GM06990 (cell line): ENCODE data around the gene PAN3.

Source experiments
- DNase-seq: peaks from one replicate; pipeline ENCODE4 v3.0.0-alpha.2; 2011; ENCODE audit not compliant: insufficient read length; ENCODE audit errors: extremely low read depth
- H3K27me3 ChIP-seq: replicated peaks from 2 replicates; pipeline ENCODE4 v1.6.0; 2011; ENCODE audit warnings: low read length; ENCODE audit not compliant: control insufficient read depth, insufficient read depth
- H3K36me3 ChIP-seq: 2 replicates; pipeline ENCODE4 v1.5.1; 2011; ENCODE audit warnings: low read length; ENCODE audit not compliant: control insufficient read depth, insufficient read depth
- H3K4me3 ChIP-seq: replicated peaks from 2 replicates; pipeline ENCODE4 v1.5.1; 2011; ENCODE audit warnings: low read depth, mild to moderate bottlenecking, control low read depth, low read length
- CTCF ChIP-seq: IDR thresholded peaks from 2 replicates; pipeline ENCODE4 v1.5.1; 2011; ENCODE audit warnings: low read length, control low read depth, mild to moderate bottlenecking, inconsistent platforms; ENCODE audit not compliant: insufficient read depth, poor library complexity, severe bottlenecking

PAN3 gene

GRCh38 chr13:28314879-28315278 lies 176.5 kb downstream of the PAN3 start:
- no peak overlapping the region for H3K4me3 ChIP-seq
- H3K27me3 ChIP-seq = no peaks in the 10 kb centered on the region
- DNase-seq = no peak
- H3K36me3 ChIP-seq = no peaks in the 10 kb centered on the region
- TF ChIP-seq CTCF = no peak

- Histone ChIP-seq H3K36me3 (no peaks in the 10 kb centered on the region), H3K27me3 (no peaks in the 10 kb centered on the region), H3K4me3 (no peak overlapping the region)
- no peak for DNase-seq
- TF ChIP-seq CTCF = no peak
Observed at GRCh38 chr13:28316129-28316528, 177.8 kb downstream of the PAN3 start.

GRCh38 chr13:28316836-28317235 lies 178.5 kb downstream of the PAN3 start:
- TF ChIP-seq CTCF = no peak
- no peak for DNase-seq

GRCh38 chr13:28318496-28318895 lies 180.2 kb downstream of the PAN3 start:
- Histone ChIP-seq H3K4me3 (no peak overlapping the region), H3K36me3 (no peaks in the 10 kb centered on the region), H3K27me3 (no peaks in the 10 kb centered on the region)
- no peak for TF ChIP-seq CTCF
- DNase-seq = no peak

More at GRCh38 chr13:28316836-28317235, 178.5 kb downstream of the PAN3 start:
- Histone ChIP-seq H3K4me3 (no peak overlapping the region), H3K27me3 (no peaks in the 10 kb centered on the region), H3K36me3 (no peaks in the 10 kb centered on the region)

GRCh38 chr13:28319528-28319927 lies 181.2 kb downstream of the PAN3 start:
- TF ChIP-seq CTCF = no peak
- Histone ChIP-seq H3K36me3 (no peaks in the 10 kb centered on the region), H3K27me3 (no peaks in the 10 kb centered on the region), H3K4me3 (no peak overlapping the region)
- no peak for DNase-seq

GRCh38 chr13:28320209-28320608 lies 181.9 kb downstream of the PAN3 start:
- H3K4me3 ChIP-seq = no peak overlapping the region
- TF ChIP-seq CTCF = no peak
- no peak for DNase-seq
- no peaks in the 10 kb centered on the region for H3K27me3 ChIP-seq
- H3K36me3 ChIP-seq = no peaks in the 10 kb centered on the region
